ENCODE data around the gene DUSP19. TPM values are rescaled to one million over a fixed set of nuclear protein-coding genes. Genes with fewer than 3 reads are reported as not detected.

Gene DUSP19
- total and polyA plus RNA-seq, 2 of the 13 experiments (the other 11 are each of a cell fraction or from before 2014, with no cell fraction given) = 1.3 to 1.9 TPM

GRCh38 chr2:183037553-183038340, 40.8 kb upstream of the DUSP19 start (continued):
- TF ChIP-seq, protein P1, sequence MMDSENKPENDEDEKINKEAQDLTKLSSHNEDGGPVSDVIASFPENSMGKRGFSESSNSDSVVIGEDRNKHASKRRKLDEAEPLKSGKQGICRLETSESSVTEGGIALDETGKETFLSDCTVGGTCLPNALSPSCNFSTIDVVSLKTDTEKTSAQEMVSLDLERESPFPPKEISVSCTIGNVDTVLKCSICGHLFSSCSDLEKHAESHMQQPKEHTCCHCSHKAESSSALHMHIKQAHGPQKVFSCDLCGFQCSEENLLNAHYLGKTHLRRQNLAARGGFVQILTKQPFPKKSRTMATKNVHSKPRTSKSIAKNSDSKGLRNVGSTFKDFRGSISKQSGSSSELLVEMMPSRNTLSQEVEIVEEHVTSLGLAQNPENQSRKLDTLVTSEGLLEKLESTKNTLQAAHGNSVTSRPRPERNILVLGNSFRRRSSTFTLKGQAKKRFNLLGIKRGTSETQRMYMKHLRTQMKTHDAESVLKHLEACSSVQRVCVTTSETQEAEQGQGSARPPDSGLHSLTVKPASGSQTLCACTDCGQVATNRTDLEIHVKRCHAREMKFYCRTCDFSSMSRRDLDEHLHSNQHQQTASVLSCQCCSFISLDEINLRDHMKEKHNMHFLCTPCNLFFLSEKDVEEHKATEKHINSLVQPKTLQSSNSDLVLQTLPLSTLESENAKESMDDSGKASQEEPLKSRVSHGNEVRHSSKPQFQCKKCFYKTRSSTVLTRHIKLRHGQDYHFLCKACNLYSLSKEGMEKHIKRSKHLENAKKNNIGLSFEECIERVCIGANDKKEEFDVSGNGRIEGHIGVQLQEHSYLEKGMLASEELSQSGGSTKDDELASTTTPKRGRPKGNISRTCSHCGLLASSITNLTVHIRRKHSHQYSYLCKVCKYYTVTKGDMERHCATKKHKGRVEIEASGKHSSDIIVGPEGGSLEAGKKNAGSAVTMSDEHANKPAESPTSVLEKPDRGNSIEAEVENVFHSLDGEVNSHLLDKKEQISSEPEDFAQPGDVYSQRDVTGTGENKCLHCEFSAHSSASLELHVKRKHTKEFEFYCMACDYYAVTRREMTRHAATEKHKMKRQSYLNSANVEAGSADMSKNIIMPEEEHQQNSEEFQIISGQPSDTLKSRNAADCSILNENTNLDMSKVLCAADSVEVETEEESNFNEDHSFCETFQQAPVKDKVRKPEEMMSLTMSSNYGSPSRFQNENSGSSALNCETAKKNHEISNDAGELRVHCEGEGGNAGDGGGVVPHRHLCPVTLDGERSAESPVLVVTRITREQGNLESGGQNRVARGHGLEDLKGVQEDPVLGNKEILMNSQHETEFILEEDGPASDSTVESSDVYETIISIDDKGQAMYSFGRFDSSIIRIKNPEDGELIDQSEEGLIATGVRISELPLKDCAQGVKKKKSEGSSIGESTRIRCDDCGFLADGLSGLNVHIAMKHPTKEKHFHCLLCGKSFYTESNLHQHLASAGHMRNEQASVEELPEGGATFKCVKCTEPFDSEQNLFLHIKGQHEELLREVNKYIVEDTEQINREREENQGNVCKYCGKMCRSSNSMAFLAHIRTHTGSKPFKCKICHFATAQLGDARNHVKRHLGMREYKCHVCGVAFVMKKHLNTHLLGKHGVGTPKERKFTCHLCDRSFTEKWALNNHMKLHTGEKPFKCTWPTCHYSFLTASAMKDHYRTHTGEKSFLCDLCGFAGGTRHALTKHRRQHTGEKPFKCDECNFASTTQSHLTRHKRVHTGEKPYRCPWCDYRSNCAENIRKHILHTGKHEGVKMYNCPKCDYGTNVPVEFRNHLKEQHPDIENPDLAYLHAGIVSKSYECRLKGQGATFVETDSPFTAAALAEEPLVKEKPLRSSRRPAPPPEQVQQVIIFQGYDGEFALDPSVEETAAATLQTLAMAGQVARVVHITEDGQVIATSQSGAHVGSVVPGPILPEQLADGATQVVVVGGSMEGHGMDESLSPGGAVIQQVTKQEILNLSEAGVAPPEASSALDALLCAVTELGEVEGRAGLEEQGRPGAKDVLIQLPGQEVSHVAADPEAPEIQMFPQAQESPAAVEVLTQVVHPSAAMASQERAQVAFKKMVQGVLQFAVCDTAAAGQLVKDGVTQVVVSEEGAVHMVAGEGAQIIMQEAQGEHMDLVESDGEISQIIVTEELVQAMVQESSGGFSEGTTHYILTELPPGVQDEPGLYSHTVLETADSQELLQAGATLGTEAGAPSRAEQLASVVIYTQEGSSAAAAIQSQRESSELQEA (CRISPR knock-in tag; IDR thresholded peaks at IDR 0.05; ENCODE audit: not compliant biosample characterization) = peak; percentile 51
- TF ChIP-seq ZNF331 (CRISPR knock-in tag; IDR thresholded peaks at IDR 0.05) = no peak
- TF ChIP-seq CHCHD3 (CRISPR knock-in tag; IDR thresholded peaks at IDR 0.05) = no peak
- 0 out of 2 replicates have a peak, but pooled peaks have one; percentile 27 for TF ChIP-seq KAT7 (CRISPR knock-in tag; IDR thresholded peaks at IDR 0.05; ENCODE audit: borderline replicate concordance)
- TF ChIP-seq MYC (CRISPR knock-in tag; IDR thresholded peaks at IDR 0.05; ENCODE audit: borderline replicate concordance) = peak; percentile 28; the same call in 1 of the 2 replicates
- 0 out of 2 replicates have a peak, but pooled peaks have one; percentile 64 for TF ChIP-seq CAMTA2 (CRISPR knock-in tag; IDR thresholded peaks at IDR 0.05; ENCODE audit: borderline replicate concordance)
- TF ChIP-seq ZNF143 (CRISPR knock-in tag; IDR thresholded peaks at IDR 0.05) = no peak
- TF ChIP-seq ZNF207 (IDR thresholded peaks at IDR 0.05; ENCODE audit: borderline replicate concordance) = no peak
- TF ChIP-seq TRIM24 (CRISPR knock-in tag; IDR thresholded peaks at IDR 0.05) = no peak
- TF ChIP-seq, protein P2, sequence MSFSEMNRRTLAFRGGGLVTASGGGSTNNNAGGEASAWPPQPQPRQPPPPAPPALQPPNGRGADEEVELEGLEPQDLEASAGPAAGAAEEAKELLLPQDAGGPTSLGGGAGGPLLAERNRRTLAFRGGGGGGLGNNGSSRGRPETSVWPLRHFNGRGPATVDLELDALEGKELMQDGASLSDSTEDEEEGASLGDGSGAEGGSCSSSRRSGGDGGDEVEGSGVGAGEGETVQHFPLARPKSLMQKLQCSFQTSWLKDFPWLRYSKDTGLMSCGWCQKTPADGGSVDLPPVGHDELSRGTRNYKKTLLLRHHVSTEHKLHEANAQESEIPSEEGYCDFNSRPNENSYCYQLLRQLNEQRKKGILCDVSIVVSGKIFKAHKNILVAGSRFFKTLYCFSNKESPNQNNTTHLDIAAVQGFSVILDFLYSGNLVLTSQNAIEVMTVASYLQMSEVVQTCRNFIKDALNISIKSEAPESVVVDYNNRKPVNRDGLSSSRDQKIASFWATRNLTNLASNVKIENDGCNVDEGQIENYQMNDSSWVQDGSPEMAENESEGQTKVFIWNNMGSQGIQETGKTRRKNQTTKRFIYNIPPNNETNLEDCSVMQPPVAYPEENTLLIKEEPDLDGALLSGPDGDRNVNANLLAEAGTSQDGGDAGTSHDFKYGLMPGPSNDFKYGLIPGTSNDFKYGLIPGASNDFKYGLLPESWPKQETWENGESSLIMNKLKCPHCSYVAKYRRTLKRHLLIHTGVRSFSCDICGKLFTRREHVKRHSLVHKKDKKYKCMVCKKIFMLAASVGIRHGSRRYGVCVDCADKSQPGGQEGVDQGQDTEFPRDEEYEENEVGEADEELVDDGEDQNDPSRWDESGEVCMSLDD (CRISPR knock-in tag; IDR thresholded peaks at IDR 0.05; ENCODE audit: borderline replicate concordance) = 0 out of 2 replicates have a peak, but pooled peaks have one; percentile 13
- TF ChIP-seq CBX1 (IDR thresholded peaks at IDR 0.05; ENCODE audit: low read depth) = no peak
- TF ChIP-seq ZSCAN22 (CRISPR knock-in tag; IDR thresholded peaks at IDR 0.05) = no peak
- no peak for TF ChIP-seq SOX5 (CRISPR knock-in tag; IDR thresholded peaks at IDR 0.05; ENCODE audit: borderline replicate concordance)
- TF ChIP-seq GABPB1 (CRISPR knock-in tag; IDR thresholded peaks at IDR 0.05) = peak; percentile 35
- no peak for TF ChIP-seq HOXA3 (CRISPR knock-in tag; IDR thresholded peaks at IDR 0.05)
- TF ChIP-seq NR1H2 (CRISPR knock-in tag; IDR thresholded peaks at IDR 0.05; ENCODE audit: borderline replicate concordance, low read depth) = no peak; the same call in 1 of the 2 replicates
- TF ChIP-seq, protein P3, sequence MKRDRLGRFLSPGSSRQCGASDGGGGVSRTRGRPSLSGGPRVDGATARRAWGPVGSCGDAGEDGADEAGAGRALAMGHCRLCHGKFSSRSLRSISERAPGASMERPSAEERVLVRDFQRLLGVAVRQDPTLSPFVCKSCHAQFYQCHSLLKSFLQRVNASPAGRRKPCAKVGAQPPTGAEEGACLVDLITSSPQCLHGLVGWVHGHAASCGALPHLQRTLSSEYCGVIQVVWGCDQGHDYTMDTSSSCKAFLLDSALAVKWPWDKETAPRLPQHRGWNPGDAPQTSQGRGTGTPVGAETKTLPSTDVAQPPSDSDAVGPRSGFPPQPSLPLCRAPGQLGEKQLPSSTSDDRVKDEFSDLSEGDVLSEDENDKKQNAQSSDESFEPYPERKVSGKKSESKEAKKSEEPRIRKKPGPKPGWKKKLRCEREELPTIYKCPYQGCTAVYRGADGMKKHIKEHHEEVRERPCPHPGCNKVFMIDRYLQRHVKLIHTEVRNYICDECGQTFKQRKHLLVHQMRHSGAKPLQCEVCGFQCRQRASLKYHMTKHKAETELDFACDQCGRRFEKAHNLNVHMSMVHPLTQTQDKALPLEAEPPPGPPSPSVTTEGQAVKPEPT (CRISPR knock-in tag; IDR thresholded peaks at IDR 0.05; ENCODE audit: low read depth) = peak; percentile 38; the same call in 1 of the 2 replicates
